WTC11 (cell line): Measurements from ENCODE around the gene ZER1. TPM values are rescaled to one million over a fixed set of nuclear protein-coding genes. Genes with fewer than 3 reads are reported as not detected.

ENCODE experiments used
- ATAC-seq: fragments of 200-7000 bp; cut with Tn5 transposase; 2 replicates; pipeline ENCODE4 v1.10.0; 2021; ENCODE audit warnings: mild to moderate bottlenecking, moderate library complexity
- CTCF ChIA-PET: fragments of 300-600 bp; sonication (Branson Sonifier 250); formaldehyde crosslinking; loops from one replicate; lab custom pipeline; 2021; ENCODE audit warnings: antibody characterized with exemption; lab: Charles Lee
- POLR2A ChIA-PET: fragments of 350-600 bp; sonication (Branson Sonifier 250); formaldehyde crosslinking; loops from one replicate; lab custom pipeline; 2021; ENCODE audit warnings: antibody characterized with exemption; lab: Charles Lee
- DNase-seq: peaks from one replicate; pipeline ENCODE4 v3.0.0; 2021; ENCODE audit warnings: low spot score
- H3K27ac Mint-ChIP-seq: 2 replicates; pipeline ENCODE4 v1.8.0; 2021; ENCODE audit warnings: mixed read lengths
- H3K27me3 Mint-ChIP-seq: 2 replicates; pipeline ENCODE4 v1.8.0; 2021; ENCODE audit warnings: low read depth, mild to moderate bottlenecking, moderate library complexity, mixed read lengths
- H3K36me3 Mint-ChIP-seq: 2 replicates; pipeline ENCODE4 v1.8.0; 2021; ENCODE audit warnings: mixed read lengths
- H3K4me1 Mint-ChIP-seq: 2 replicates; pipeline ENCODE4 v1.8.0; 2022; ENCODE audit warnings: mixed read lengths
- H3K4me3 Mint-ChIP-seq: 2 replicates; pipeline ENCODE4 v1.8.0; 2021; ENCODE audit warnings: mild to moderate bottlenecking, moderate library complexity, mixed read lengths
- H3K9me3 Mint-ChIP-seq: 2 replicates; pipeline ENCODE4 v1.8.0; 2021; ENCODE audit warnings: mixed read lengths
- CBFB ChIP-seq: sonication (generic); formaldehyde crosslinking; IDR thresholded peaks from 2 replicates; pipeline ENCODE4 v1.8.1; 2022; ENCODE audit warnings: mild to moderate bottlenecking, low read depth, missing genetic modification reagents
- ESRRA ChIP-seq: sonication (generic); formaldehyde crosslinking; IDR thresholded peaks from 2 replicates; pipeline ENCODE4 v1.8.1; 2022; ENCODE audit warnings: mild to moderate bottlenecking, missing genetic modification reagents, borderline replicate concordance
- FOXK1 ChIP-seq: sonication (generic); formaldehyde crosslinking; IDR thresholded peaks from 2 replicates; pipeline ENCODE4 v1.8.0; 2022; ENCODE audit warnings: mild to moderate bottlenecking, moderate library complexity, missing genetic modification reagents
- FOXP1 ChIP-seq: sonication (generic); formaldehyde crosslinking; IDR thresholded peaks from 2 replicates; pipeline ENCODE4 v1.8.0; 2022; ENCODE audit warnings: missing genetic modification reagents, mild to moderate bottlenecking, moderate library complexity, borderline replicate concordance
- OVOL2 ChIP-seq: fragments of 250-450 bp; sonication (Bioruptor Pico); IDR thresholded peaks from 2 replicates; pipeline ENCODE4 v1.9.0; 2021; ENCODE audit warnings: mild to moderate bottlenecking, borderline replicate concordance
- TEAD4 ChIP-seq: sonication (generic); formaldehyde crosslinking; IDR thresholded peaks from 2 replicates; pipeline ENCODE4 v1.8.0; 2022; ENCODE audit warnings: mild to moderate bottlenecking, missing genetic modification reagents
- TP53 ChIP-seq: sonication (generic); formaldehyde crosslinking; IDR thresholded peaks from 2 replicates; pipeline ENCODE4 v1.8.1; 2023; ENCODE audit warnings: mild to moderate bottlenecking, missing genetic modification reagents
- ZNF219 ChIP-seq: sonication (generic); formaldehyde crosslinking; IDR thresholded peaks from 2 replicates; pipeline ENCODE4 v1.8.0; 2023; ENCODE audit warnings: missing genetic modification reagents, mild to moderate bottlenecking, borderline replicate concordance
- ZNF263 ChIP-seq: sonication (generic); formaldehyde crosslinking; IDR thresholded peaks from 2 replicates; pipeline ENCODE4 v1.8.1; 2022; ENCODE audit warnings: low read depth, mild to moderate bottlenecking, moderate library complexity, missing genetic modification reagents
- ZNF317 ChIP-seq: sonication (generic); formaldehyde crosslinking; IDR thresholded peaks from 2 replicates; pipeline ENCODE4 v1.8.1; 2023; ENCODE audit warnings: low read depth, mild to moderate bottlenecking, moderate library complexity, missing genetic modification reagents, borderline replicate concordance
- total RNA-seq: library from RNA; stranded (reverse); gene quantifications from 3 replicates; pipeline ENCODE4 v1.2.3, GENCODE V29; 2021
- TF ChIP-seq, protein P1 (sequence below): sonication (generic); formaldehyde crosslinking; IDR thresholded peaks from 2 replicates; pipeline ENCODE4 v1.8.0; 2023; ENCODE audit warnings: missing genetic modification reagents, mild to moderate bottlenecking, borderline replicate concordance
- TF ChIP-seq, protein P2 (sequence below): sonication (generic); formaldehyde crosslinking; IDR thresholded peaks from 2 replicates; pipeline ENCODE4 v1.8.0; 2022; ENCODE audit warnings: mild to moderate bottlenecking, missing genetic modification reagents
- TF ChIP-seq, protein P3 (sequence below): sonication (generic); formaldehyde crosslinking; IDR thresholded peaks from 2 replicates; pipeline ENCODE4 v1.8.1; 2023; ENCODE audit warnings: mild to moderate bottlenecking, missing genetic modification reagents
- TF ChIP-seq, protein P4 (sequence below): sonication (generic); formaldehyde crosslinking; IDR thresholded peaks from 2 replicates; pipeline ENCODE4 v1.8.1; 2022; ENCODE audit warnings: low read depth, missing genetic modification reagents, borderline replicate concordance
- TF ChIP-seq, protein P5 (sequence below): fragments of 250-450 bp; sonication (Bioruptor Pico); IDR thresholded peaks from 2 replicates; pipeline ENCODE4 v1.9.0; 2021; ENCODE audit warnings: mild to moderate bottlenecking
- TF ChIP-seq, protein P6 (sequence below): sonication (generic); formaldehyde crosslinking; IDR thresholded peaks from 2 replicates; pipeline ENCODE4 v1.8.0; 2022; ENCODE audit warnings: mild to moderate bottlenecking, missing genetic modification reagents

Gene ZER1
- total RNA-seq, 1 experiment from 2014 or later, result 23.8 TPM

DNA sequence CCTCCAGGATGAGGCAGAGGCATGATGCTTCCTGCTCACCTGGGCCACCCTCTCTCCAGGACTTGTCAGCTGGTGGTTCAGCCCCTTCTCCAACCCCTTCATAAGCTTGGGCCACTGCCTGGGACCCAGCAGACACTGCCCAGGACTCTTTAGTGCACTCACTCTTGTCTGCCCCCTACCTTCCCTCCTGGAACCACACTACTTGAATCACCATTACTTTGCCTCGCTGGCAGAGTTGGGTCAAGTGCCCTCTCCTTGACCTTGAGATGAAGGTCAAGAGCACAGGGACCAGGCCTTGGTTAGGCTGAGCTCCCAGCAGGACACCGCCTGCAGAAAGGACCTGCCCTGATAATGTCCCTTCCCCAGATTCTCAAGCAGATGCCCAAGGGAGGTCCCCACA, 38.1 kb upstream of the ZER1 start:
- H3K27ac Mint-ChIP-seq, result peak overlapping the region; percentile 61
- peaks cover 7% of the 10 kb centered on the region for H3K36me3 Mint-ChIP-seq
- ChIA-PET CTCF (interaction anchor here (0.6 to 2.0 kb wide), 5 partner anchors 9 to 218 kb away, joined by 4 to 13 read pairs (median 8); partner anchors contain the start of genes ENDOG and SH3GLB2), POLR2A (interaction anchor here (1.0 kb wide), 1 partner anchor 8 kb away, joined by 5 read pairs; the partner anchor contains the start of gene ENDOG)
- no peaks in the 10 kb centered on the region for H3K27me3 Mint-ChIP-seq
- ATAC-seq (peak; percentile 63), DNase-seq (no peak)
- no peak overlapping the region for H3K4me3 Mint-ChIP-seq
- TF ChIP-seq, protein P1, sequence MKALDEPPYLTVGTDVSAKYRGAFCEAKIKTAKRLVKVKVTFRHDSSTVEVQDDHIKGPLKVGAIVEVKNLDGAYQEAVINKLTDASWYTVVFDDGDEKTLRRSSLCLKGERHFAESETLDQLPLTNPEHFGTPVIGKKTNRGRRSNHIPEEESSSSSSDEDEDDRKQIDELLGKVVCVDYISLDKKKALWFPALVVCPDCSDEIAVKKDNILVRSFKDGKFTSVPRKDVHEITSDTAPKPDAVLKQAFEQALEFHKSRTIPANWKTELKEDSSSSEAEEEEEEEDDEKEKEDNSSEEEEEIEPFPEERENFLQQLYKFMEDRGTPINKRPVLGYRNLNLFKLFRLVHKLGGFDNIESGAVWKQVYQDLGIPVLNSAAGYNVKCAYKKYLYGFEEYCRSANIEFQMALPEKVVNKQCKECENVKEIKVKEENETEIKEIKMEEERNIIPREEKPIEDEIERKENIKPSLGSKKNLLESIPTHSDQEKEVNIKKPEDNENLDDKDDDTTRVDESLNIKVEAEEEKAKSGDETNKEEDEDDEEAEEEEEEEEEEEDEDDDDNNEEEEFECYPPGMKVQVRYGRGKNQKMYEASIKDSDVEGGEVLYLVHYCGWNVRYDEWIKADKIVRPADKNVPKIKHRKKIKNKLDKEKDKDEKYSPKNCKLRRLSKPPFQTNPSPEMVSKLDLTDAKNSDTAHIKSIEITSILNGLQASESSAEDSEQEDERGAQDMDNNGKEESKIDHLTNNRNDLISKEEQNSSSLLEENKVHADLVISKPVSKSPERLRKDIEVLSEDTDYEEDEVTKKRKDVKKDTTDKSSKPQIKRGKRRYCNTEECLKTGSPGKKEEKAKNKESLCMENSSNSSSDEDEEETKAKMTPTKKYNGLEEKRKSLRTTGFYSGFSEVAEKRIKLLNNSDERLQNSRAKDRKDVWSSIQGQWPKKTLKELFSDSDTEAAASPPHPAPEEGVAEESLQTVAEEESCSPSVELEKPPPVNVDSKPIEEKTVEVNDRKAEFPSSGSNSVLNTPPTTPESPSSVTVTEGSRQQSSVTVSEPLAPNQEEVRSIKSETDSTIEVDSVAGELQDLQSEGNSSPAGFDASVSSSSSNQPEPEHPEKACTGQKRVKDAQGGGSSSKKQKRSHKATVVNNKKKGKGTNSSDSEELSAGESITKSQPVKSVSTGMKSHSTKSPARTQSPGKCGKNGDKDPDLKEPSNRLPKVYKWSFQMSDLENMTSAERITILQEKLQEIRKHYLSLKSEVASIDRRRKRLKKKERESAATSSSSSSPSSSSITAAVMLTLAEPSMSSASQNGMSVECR, result no peak
- peak; percentile 40; the same call in 1 of the 2 replicates for TF ChIP-seq ESRRA (CRISPR knock-in tag)
- no peaks in the 10 kb centered on the region for H3K9me3 Mint-ChIP-seq
- no peaks in the 10 kb centered on the region; the same call in 1 of the 2 replicates for H3K4me1 Mint-ChIP-seq

DNA sequence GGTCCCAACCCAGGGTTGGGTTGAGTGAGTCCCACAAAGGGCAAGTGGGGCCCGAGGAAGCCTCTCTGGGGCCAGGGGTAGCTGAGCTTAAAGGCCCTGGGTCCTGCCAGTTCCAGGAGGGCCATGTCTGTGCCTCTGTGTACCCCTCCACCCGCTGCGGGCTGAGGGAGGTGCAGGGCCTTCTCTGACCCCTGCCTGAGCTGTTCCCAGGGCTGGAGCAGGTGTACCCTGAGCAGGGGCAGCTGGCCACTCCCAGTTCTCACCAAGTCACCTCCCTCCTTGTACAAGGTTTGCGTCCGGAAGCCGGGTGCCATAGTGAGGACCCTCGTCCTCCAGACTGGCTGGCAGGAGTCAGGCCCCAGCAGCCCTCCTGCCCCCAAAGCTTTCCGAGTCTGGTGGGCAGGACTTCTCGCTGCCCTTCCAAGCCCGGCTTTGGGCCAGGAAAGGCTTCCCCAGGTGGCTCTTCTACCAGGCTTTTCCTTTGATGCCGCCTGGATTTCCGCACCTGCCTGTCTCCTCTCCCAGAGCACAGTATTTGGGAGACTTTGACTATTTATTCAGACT, 37.4 kb upstream of the ZER1 start:
- TF ChIP-seq, protein P2, sequence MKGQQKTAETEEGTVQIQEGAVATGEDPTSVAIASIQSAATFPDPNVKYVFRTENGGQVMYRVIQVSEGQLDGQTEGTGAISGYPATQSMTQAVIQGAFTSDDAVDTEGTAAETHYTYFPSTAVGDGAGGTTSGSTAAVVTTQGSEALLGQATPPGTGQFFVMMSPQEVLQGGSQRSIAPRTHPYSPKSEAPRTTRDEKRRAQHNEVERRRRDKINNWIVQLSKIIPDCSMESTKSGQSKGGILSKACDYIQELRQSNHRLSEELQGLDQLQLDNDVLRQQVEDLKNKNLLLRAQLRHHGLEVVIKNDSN (CRISPR knock-in tag), result no peak
- H3K4me1 Mint-ChIP-seq, result no peaks in the 10 kb centered on the region; the same call in 1 of the 2 replicates
- H3K9me3 Mint-ChIP-seq, result no peaks in the 10 kb centered on the region
- ATAC-seq (no peak), DNase-seq (no peak)
- no peak overlapping the region for H3K4me3 Mint-ChIP-seq
- ChIA-PET POLR2A (no interaction called here), CTCF (interaction anchor here (0.9 to 2.3 kb wide), 6 partner anchors 9 to 136 kb away, joined by 3 to 13 read pairs (median 8); partner anchors contain the start of gene ENDOG)
- peaks cover 8% of the 10 kb centered on the region for H3K36me3 Mint-ChIP-seq
- H3K27ac Mint-ChIP-seq, result no peak overlapping the region
- H3K27me3 Mint-ChIP-seq, result no peaks in the 10 kb centered on the region

DNA sequence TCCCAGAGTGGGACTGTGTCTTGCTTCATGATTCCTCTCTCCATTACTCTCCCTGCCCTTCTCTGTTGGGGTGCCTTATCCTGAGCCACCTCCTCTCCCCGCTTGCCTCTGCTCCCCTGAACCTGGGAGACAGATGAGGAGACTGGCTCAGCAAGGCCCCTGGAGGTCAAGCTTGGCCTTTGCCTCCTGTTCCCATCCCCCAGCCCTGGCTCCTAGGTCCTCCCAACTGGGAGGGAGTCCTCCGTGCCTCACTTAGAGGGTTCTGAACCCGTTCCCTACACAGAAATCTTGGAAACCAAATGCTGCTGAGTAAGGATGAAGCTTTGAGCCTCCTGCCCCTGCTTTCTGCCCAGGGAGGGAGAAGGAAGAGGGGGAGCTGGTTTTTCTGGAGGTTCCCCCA, 36.8 kb upstream of the ZER1 start:
- DNase-seq, result no peak
- Mint-ChIP-seq H3K4me3 (no peak overlapping the region), H3K4me1 (no peaks in the 10 kb centered on the region; the same call in 1 of the 2 replicates), H3K27ac (no peak overlapping the region), H3K27me3 (no peaks in the 10 kb centered on the region), H3K9me3 (no peaks in the 10 kb centered on the region), H3K36me3 (peaks cover 12% of the 10 kb centered on the region)
- POLR2A ChIA-PET, result no interaction called here
- TF ChIP-seq, protein P3, sequence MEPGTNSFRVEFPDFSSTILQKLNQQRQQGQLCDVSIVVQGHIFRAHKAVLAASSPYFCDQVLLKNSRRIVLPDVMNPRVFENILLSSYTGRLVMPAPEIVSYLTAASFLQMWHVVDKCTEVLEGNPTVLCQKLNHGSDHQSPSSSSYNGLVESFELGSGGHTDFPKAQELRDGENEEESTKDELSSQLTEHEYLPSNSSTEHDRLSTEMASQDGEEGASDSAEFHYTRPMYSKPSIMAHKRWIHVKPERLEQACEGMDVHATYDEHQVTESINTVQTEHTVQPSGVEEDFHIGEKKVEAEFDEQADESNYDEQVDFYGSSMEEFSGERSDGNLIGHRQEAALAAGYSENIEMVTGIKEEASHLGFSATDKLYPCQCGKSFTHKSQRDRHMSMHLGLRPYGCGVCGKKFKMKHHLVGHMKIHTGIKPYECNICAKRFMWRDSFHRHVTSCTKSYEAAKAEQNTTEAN, result no peak
- TF ChIP-seq, protein P4, sequence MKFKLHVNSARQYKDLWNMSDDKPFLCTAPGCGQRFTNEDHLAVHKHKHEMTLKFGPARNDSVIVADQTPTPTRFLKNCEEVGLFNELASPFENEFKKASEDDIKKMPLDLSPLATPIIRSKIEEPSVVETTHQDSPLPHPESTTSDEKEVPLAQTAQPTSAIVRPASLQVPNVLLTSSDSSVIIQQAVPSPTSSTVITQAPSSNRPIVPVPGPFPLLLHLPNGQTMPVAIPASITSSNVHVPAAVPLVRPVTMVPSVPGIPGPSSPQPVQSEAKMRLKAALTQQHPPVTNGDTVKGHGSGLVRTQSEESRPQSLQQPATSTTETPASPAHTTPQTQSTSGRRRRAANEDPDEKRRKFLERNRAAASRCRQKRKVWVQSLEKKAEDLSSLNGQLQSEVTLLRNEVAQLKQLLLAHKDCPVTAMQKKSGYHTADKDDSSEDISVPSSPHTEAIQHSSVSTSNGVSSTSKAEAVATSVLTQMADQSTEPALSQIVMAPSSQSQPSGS, result no peak
- TF ChIP-seq ZNF263 (CRISPR knock-in tag), result 0 out of 2 replicates have a peak, but pooled peaks have one; percentile 14
- TF ChIP-seq, protein P5, sequence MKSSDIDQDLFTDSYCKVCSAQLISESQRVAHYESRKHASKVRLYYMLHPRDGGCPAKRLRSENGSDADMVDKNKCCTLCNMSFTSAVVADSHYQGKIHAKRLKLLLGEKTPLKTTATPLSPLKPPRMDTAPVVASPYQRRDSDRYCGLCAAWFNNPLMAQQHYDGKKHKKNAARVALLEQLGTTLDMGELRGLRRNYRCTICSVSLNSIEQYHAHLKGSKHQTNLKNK (CRISPR knock-in tag), result no peak
- no peak for ATAC-seq
- CTCF ChIA-PET, result interaction anchor here (0.9 to 2.3 kb wide), 2 partner anchors 10 to 135 kb away, joined by 3 to 11 read pairs; partner anchors contain the start of gene ENDOG

DNA sequence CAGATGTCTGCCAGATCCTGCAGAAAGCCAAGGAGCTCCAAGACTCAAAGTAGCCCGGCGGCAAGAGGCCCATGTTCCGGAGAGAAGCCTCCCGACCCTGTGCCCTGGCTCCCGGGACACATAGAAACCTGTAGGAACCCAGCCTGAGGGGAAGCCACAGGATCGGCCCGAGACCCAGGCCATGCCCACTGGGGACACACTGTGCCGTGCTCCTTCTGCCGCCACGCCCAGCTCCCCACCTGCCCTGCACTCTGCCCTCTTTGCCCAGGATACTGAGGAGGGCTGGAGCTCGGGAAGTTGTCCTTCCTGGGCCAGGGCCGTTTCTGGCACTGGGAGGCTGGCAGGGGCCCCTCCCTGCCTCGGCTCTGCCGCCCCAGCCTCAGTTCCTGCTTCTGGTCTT, 36.1 kb upstream of the ZER1 start:
- ATAC-seq, result no peak
- peaks cover 19% of the 10 kb centered on the region for H3K36me3 Mint-ChIP-seq
- no peaks in the 10 kb centered on the region for H3K27me3 Mint-ChIP-seq
- no peak overlapping the region for H3K4me3 Mint-ChIP-seq
- no peaks in the 10 kb centered on the region for H3K9me3 Mint-ChIP-seq
- ChIA-PET CTCF (interaction anchor here (2.3 kb wide), 1 partner anchor 10 kb away, joined by 11 read pairs; the partner anchor contains the start of gene ENDOG), POLR2A (interaction anchor here (0.6 kb wide), 1 partner anchor 132 kb away, joined by 4 read pairs; no protein-coding TSS in a partner anchor)
- no peaks in the 10 kb centered on the region; the same call in 1 of the 2 replicates for H3K4me1 Mint-ChIP-seq
- no peak for DNase-seq
- H3K27ac Mint-ChIP-seq, result no peak overlapping the region
- TF ChIP-seq CBFB (CRISPR knock-in tag) (no peak), FOXK1 (no peak), FOXP1 (no peak), TP53 (no peak), TEAD4 (CRISPR knock-in tag) (no peak), OVOL2 (CRISPR knock-in tag) (no peak), ZNF219 (CRISPR knock-in tag) (no peak), ZNF317 (no peak)
- TF ChIP-seq, protein P6, sequence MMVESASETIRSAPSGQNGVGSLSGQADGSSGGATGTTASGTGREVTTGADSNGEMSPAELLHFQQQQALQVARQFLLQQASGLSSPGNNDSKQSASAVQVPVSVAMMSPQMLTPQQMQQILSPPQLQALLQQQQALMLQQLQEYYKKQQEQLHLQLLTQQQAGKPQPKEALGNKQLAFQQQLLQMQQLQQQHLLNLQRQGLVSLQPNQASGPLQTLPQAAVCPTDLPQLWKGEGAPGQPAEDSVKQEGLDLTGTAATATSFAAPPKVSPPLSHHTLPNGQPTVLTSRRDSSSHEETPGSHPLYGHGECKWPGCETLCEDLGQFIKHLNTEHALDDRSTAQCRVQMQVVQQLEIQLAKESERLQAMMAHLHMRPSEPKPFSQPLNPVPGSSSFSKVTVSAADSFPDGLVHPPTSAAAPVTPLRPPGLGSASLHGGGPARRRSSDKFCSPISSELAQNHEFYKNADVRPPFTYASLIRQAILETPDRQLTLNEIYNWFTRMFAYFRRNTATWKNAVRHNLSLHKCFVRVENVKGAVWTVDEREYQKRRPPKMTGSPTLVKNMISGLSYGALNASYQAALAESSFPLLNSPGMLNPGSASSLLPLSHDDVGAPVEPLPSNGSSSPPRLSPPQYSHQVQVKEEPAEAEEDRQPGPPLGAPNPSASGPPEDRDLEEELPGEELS (CRISPR knock-in tag), result no peak
